Measurements from ENCODE around the gene CACNA2D3. TPM values are rescaled to one million over a fixed set of nuclear protein-coding genes. Genes with fewer than 3 reads are reported as not detected.

CACNA2D3 gene
- total RNA-seq, 1 donor from 2014 or later, result not detected

DNA sequence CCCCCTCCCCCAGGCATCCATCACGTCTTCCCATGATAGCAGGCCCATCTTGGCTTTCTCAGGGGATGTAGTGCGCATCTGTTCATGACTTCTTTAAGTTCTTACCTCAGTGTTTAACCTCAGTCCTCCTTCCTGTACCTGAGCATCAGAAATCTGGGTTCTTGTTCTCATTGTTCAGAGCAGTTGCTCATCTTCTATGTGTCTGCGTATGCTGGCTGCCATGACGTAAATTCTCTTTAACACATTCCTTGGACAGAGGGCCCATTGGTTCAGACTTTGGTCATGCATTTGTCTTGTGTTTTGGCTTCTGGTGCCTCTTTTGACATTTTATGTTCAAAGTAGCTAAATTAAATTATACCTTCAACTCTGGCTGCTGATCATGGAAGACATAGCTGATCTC, 227.3 kb downstream of the CACNA2D3 start:
- H3K4me3 Mint-ChIP-seq (ENCODE audit: unreplicated experiment), result no peak overlapping the region

DNA sequence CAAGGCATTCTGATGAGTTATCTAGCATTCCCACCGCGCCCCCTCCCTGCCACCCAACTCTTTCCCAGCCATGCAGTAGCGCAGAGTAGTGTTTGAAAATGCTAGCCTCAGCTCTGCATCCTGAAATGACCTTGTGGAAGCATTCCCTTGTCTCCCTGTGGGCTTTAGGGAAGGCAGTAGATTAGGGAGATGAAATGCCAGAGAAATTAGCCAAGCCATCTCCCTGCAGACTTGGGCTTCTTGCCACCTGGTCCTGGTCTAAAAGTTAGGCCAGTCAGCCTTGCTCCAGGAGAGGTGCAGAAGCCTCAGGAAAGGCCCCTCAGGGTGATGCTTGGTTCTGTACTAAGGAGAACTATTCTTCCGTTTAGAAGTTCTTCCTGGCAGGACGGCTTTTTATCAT, 231.2 kb downstream of the CACNA2D3 start:
- Mint-ChIP-seq H3K4me1 (ENCODE audit: low read depth) (no peaks in the 10 kb centered on the region), H3K9me3 (ENCODE audit: low read depth) (peaks cover 6% of the 10 kb centered on the region), H3K27ac (ENCODE audit: unreplicated experiment) (no peak overlapping the region), H3K4me3 (ENCODE audit: unreplicated experiment) (no peak overlapping the region), H3K27me3 (ENCODE audit: low read depth) (no peaks in the 10 kb centered on the region), H3K36me3 (ENCODE audit: low read depth) (no peaks in the 10 kb centered on the region)
- no peak for DNase-seq (ENCODE audit: low spot score)
- TF ChIP-seq, protein P1, sequence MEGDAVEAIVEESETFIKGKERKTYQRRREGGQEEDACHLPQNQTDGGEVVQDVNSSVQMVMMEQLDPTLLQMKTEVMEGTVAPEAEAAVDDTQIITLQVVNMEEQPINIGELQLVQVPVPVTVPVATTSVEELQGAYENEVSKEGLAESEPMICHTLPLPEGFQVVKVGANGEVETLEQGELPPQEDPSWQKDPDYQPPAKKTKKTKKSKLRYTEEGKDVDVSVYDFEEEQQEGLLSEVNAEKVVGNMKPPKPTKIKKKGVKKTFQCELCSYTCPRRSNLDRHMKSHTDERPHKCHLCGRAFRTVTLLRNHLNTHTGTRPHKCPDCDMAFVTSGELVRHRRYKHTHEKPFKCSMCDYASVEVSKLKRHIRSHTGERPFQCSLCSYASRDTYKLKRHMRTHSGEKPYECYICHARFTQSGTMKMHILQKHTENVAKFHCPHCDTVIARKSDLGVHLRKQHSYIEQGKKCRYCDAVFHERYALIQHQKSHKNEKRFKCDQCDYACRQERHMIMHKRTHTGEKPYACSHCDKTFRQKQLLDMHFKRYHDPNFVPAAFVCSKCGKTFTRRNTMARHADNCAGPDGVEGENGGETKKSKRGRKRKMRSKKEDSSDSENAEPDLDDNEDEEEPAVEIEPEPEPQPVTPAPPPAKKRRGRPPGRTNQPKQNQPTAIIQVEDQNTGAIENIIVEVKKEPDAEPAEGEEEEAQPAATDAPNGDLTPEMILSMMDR (IDR thresholded peaks at IDR 0.05), result no peak

More for the DNA sequence above, 227.3 kb downstream of the CACNA2D3 start:
- Mint-ChIP-seq H3K4me1 (ENCODE audit: low read depth) (no peaks in the 10 kb centered on the region), H3K27ac (ENCODE audit: unreplicated experiment) (no peak overlapping the region), H3K36me3 (ENCODE audit: low read depth) (no peaks in the 10 kb centered on the region), H3K27me3 (ENCODE audit: low read depth) (no peaks in the 10 kb centered on the region), H3K9me3 (ENCODE audit: low read depth) (peaks cover 2% of the 10 kb centered on the region)
- no peak for DNase-seq (ENCODE audit: low spot score)
- TF ChIP-seq, protein P1 (IDR thresholded peaks at IDR 0.05), result no peak

DNA sequence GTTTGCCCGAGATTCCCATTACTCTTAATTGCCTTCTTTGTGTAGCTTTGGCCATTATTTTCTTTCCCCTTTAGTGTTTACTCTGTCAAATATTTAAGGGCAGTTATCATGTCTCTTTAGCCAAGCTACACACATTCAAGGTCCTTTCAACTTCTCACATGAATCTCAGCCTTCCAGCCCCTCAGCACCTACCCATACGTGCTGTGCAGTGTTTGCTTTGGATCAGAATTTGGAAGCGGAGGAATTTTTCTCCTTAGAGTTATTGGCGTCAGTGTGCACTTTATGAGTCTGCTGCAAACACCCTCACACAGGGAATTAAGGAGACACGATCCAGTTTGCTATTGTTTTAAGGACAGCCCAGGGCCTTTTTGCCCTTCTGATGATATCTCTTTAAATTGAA, 231.6 kb downstream of the CACNA2D3 start:
- no peaks in the 10 kb centered on the region for H3K36me3 Mint-ChIP-seq (ENCODE audit: low read depth)
- H3K4me1 Mint-ChIP-seq (ENCODE audit: low read depth), result no peaks in the 10 kb centered on the region
- no peak overlapping the region for H3K27ac Mint-ChIP-seq (ENCODE audit: unreplicated experiment)
- peaks cover 6% of the 10 kb centered on the region for H3K9me3 Mint-ChIP-seq (ENCODE audit: low read depth)
- H3K27me3 Mint-ChIP-seq (ENCODE audit: low read depth), result no peaks in the 10 kb centered on the region
- TF ChIP-seq, protein P1 (IDR thresholded peaks at IDR 0.05), result no peak
- no peak overlapping the region for H3K4me3 Mint-ChIP-seq (ENCODE audit: unreplicated experiment)
- no peak for DNase-seq (ENCODE audit: low spot score)

DNA sequence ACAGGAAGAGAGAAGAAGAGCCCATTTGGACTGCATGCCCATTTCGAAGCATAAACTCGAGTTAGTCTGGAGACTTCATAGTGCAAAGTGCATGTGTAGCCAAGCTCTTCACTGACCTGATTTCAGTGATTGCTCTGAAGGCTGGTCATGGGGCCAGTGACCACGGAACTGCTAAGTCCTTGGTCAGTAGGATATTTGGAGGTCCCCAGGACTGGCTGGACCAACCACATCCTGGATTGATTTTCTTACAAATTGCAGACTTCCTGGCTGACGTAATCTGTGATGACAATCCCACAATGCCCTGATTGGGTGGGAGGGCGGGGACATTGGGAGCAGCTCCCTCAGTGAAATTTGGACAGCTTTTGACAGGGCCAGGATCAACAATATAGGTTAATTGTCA, 233.4 kb downstream of the CACNA2D3 start:
- H3K4me3 Mint-ChIP-seq (ENCODE audit: unreplicated experiment), result no peak overlapping the region
- H3K36me3 Mint-ChIP-seq (ENCODE audit: low read depth), result no peaks in the 10 kb centered on the region

DNA sequence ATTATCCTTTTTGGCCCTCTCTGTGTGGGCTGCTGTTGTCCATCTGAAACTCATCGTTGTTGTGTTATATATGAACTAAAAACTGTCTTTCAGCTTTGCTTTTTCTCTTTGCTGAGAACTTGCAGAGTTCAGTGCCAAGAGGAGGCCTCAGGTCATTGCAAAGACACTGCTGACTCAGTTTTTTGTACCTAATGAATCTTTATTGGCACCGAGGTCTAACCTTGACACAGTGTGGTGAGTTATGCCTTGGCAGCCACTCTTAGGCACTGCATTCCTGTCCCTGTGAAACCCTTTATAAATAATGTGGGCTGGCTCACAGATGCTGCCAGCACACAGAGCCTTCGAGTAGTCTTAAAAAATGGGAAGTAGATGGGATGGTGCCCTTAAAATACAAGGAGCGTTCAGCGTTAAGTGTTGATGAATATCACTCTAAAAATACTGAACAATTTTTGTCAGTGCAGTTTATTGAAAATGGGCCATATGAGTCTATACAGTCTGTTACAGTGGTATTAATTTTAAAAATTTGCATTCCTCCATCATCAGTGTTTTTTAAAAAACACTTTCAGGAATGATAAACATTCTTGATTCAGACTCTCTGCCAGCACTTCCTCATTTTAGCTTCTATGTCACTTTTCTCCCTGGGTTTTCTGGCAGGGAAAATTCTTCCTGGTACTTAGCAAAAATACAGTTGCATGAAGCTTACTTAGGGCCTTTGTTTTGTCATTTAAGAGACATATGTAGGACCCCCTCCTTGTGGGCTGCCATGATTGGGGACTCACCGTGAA, 234.1 kb downstream of the CACNA2D3 start:
- Mint-ChIP-seq H3K27ac (ENCODE audit: unreplicated experiment) (no peak overlapping the region), H3K36me3 (ENCODE audit: low read depth) (no peaks in the 10 kb centered on the region), H3K27me3 (ENCODE audit: low read depth) (no peaks in the 10 kb centered on the region), H3K4me3 (ENCODE audit: unreplicated experiment) (no peak overlapping the region), H3K4me1 (ENCODE audit: low read depth) (no peaks in the 10 kb centered on the region), H3K9me3 (ENCODE audit: low read depth) (peaks cover 4% of the 10 kb centered on the region)
- TF ChIP-seq, protein P1 (IDR thresholded peaks at IDR 0.05), result no peak
- DNase-seq (ENCODE audit: low spot score), result no peak

More for the DNA sequence above, 233.4 kb downstream of the CACNA2D3 start:
- H3K27me3 Mint-ChIP-seq (ENCODE audit: low read depth), result no peaks in the 10 kb centered on the region
- no peaks in the 10 kb centered on the region for H3K4me1 Mint-ChIP-seq (ENCODE audit: low read depth)
- no peak overlapping the region for H3K27ac Mint-ChIP-seq (ENCODE audit: unreplicated experiment)
- H3K9me3 Mint-ChIP-seq (ENCODE audit: low read depth), result peaks cover 6% of the 10 kb centered on the region
- DNase-seq (ENCODE audit: low spot score), result no peak
- TF ChIP-seq, protein P1 (IDR thresholded peaks at IDR 0.05), result no peak

Measured in chondrocyte (in vitro differentiated cells).